ENCODE measurements around the gene NKX6-2.
"Not testable (repeated sequence)": the region's sequence is repeated elsewhere in the genome, so short reads cannot be mapped to it uniquely, and the experiment has no call there.

Gene NKX6-2

GRCh38 chr10:132752378-132752777 lies 33.6 kb downstream of the NKX6-2 start:
- DNase-seq: no peak

- DNase-seq: no peak
These were observed 35.0 kb downstream of the NKX6-2 start for GRCh38 chr10:132750936-132751335.

GRCh38 chr10:132749371-132749795 lies 36.6 kb downstream of the NKX6-2 start:
- DNase-seq: no peak

- no peak for DNase-seq
These were observed 37.2 kb downstream of the NKX6-2 start for GRCh38 chr10:132748545-132749370.

GRCh38 chr10:132748135-132748534 lies 37.8 kb downstream of the NKX6-2 start:
- DNase-seq: no peak

- DNase-seq: no peak
These were observed 38.9 kb downstream of the NKX6-2 start for GRCh38 chr10:132746801-132747625.

- DNase-seq: no peak
These were observed 39.6 kb downstream of the NKX6-2 start for GRCh38 chr10:132746386-132746785.

GRCh38 chr10:132745971-132746370 lies 40.0 kb downstream of the NKX6-2 start:
- no peak for DNase-seq

- DNase-seq: no peak
These were observed 40.4 kb downstream of the NKX6-2 start for GRCh38 chr10:132745511-132745910.

GRCh38 chr10:132744839-132745238 lies 41.1 kb downstream of the NKX6-2 start:
- DNase-seq: no peak

GRCh38 chr10:132743925-132744490 lies 41.9 kb downstream of the NKX6-2 start:
- no peak for DNase-seq

GRCh38 chr10:132743196-132743924 lies 42.6 kb downstream of the NKX6-2 start:
- not testable (repeated sequence) for DNase-seq

- no peak for DNase-seq
These were observed 43.1 kb downstream of the NKX6-2 start for GRCh38 chr10:132742837-132743194.

GRCh38 chr10:132742167-132742836 lies 43.6 kb downstream of the NKX6-2 start:
- no peak for DNase-seq

- DNase-seq: no peak
These were observed 45.4 kb downstream of the NKX6-2 start for GRCh38 chr10:132740588-132740987.

GRCh38 chr10:132739225-132739613 lies 46.7 kb downstream of the NKX6-2 start:
- no peak for DNase-seq

GRCh38 chr10:132738454-132739224 lies 47.3 kb downstream of the NKX6-2 start:
- DNase-seq: no peak

GRCh38 chr10:132737390-132738048 lies 48.4 kb downstream of the NKX6-2 start:
- no peak for DNase-seq

- DNase-seq: no peak
These were observed 50.0 kb downstream of the NKX6-2 start for GRCh38 chr10:132735923-132736391.

- DNase-seq: no peak
These were observed 50.6 kb downstream of the NKX6-2 start for GRCh38 chr10:132735341-132735775.

GRCh38 chr10:132733926-132734325 lies 52.0 kb downstream of the NKX6-2 start:
- no peak for DNase-seq

Measured in NCI-H1105 treated with DMSO at 0.1 percent for 48 hours (cell line).